Tibial nerve (tissue), 4 donors: ENCODE results near the gene CLSTN3. TPM values are rescaled to one million over a fixed set of nuclear protein-coding genes. Genes with fewer than 3 reads are reported as not detected.

Experiments
- DNase-seq, 2 donors: peaks; one replicate each; pipeline ENCODE4 v3.0.0-alpha.2; 2019; ENCODE audit warnings: low spot score in 2 of 2
- H3K27ac ChIP-seq, 4 donors: fragments of 200-600 bp; sonication (generic) in 3 of 4; one replicate each; pipeline ENCODE4 v1.5.1; 2017 to 2019; ENCODE audit warnings: mild to moderate bottlenecking in 1 of 4
- H3K27me3 ChIP-seq, 2 donors: fragments of 200-600 bp; sonication (generic) in 1 of 2; one replicate each; pipeline versions ENCODE4 v1.5.1 to v1.6.0; 2017 to 2019
- H3K36me3 ChIP-seq, 3 donors: fragments of 200-600 bp; sonication (generic); one replicate each; pipeline ENCODE4 v1.5.1; 2018 to 2019
- H3K4me1 ChIP-seq, 4 donors: fragments of 200-600 bp; sonication (generic) in 3 of 4; one replicate each; pipeline ENCODE4 v1.5.1; 2017 to 2019
- H3K4me3 ChIP-seq, 4 donors: fragments of 200-600 bp; sonication (generic) in 3 of 4; one replicate each; pipeline ENCODE4 v1.5.1; 2017 to 2019; ENCODE audit warnings: mild to moderate bottlenecking in 1 of 4, moderate library complexity in 1 of 4
- H3K9me3 ChIP-seq, 4 donors: fragments of 200-600 bp; sonication (generic) in 3 of 4; one replicate each; pipeline ENCODE4 v1.5.1; 2017 to 2019
- EP300 ChIP-seq, 2 donors: sonication (generic); formaldehyde crosslinking; IDR thresholded peaks; one replicate each; pipeline ENCODE4 v1.6.1; 2017; ENCODE audit warnings: antibody characterized with exemption in 2 of 2, mild to moderate bottlenecking in 1 of 2
- POLR2A ChIP-seq, 2 donors: fragments of 450-650 bp; IDR thresholded peaks; one replicate each; pipeline ENCODE4 v1.6.1; 2017; ENCODE audit warnings: antibody characterized with exemption in 2 of 2, mild to moderate bottlenecking in 2 of 2, moderate library complexity in 2 of 2
- WGBS, 2 donors: methylation state at CpG; one replicate each; pipeline ENCODE4 v1.1.5; 2018; 5-methylcytosine and 5-hydroxymethylcytosine counted together
- total RNA-seq, 4 donors: library from RNA; depleted of rRNA; stranded (reverse); fragments of >200 nt; gene quantifications; one replicate each; pipeline ENCODE4 v1.1.0, GENCODE V29; 2016
- TF ChIP-seq, protein P1 (sequence below), 5 experiments: fragments of 200-600 bp in 3 of 5; fragments of 450-650 bp in 2 of 5; sonication (generic) in 3 of 5; IDR thresholded peaks; one replicate each; pipeline ENCODE4 v1.5.1; 2016 to 2019; ENCODE audit warnings: antibody characterized with exemption in 5 of 5, mild to moderate bottlenecking in 3 of 5, moderate library complexity in 2 of 5

CLSTN3 gene
- total RNA-seq, 4 donors from 2014 or later, result 40.0 to 112 (median 79.6) TPM

DNA sequence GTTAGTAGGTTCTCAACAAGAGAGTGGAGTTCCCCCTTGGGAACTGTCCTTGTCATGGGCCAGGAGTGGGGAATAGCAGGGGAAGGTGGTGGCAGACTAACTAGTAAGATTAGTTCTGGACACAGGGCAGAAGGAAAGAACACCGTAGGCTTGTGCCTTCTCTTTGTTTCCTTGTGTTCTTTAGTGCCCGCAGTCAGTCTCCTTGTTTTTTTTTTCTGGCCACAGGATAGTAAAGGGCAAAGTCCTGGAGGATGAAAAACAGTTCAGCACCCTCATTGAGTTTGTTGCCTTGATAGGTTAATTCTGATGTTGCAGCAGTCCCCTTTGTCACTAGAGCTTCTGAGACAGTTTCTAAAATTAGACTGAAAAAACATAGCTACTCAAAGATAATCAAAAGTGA lies 67.7 kb downstream of the CLSTN3 start:
- no peaks in the 10 kb centered on the region for H3K27me3 ChIP-seq
- DNase-seq, result no peak
- TF ChIP-seq POLR2A (IDR thresholded peaks at IDR 0.05), result no peak
- no peak for TF ChIP-seq EP300 (IDR thresholded peaks at IDR 0.05)
- TF ChIP-seq, protein P1, sequence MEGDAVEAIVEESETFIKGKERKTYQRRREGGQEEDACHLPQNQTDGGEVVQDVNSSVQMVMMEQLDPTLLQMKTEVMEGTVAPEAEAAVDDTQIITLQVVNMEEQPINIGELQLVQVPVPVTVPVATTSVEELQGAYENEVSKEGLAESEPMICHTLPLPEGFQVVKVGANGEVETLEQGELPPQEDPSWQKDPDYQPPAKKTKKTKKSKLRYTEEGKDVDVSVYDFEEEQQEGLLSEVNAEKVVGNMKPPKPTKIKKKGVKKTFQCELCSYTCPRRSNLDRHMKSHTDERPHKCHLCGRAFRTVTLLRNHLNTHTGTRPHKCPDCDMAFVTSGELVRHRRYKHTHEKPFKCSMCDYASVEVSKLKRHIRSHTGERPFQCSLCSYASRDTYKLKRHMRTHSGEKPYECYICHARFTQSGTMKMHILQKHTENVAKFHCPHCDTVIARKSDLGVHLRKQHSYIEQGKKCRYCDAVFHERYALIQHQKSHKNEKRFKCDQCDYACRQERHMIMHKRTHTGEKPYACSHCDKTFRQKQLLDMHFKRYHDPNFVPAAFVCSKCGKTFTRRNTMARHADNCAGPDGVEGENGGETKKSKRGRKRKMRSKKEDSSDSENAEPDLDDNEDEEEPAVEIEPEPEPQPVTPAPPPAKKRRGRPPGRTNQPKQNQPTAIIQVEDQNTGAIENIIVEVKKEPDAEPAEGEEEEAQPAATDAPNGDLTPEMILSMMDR (IDR thresholded peaks at IDR 0.05), result no peak
- H3K4me1 ChIP-seq, result no peaks in the 10 kb centered on the region
- WGBS, 2 donors, result 69 to 77% methylated on average over 2 of the region's 2 CpGs
- no peak overlapping the region for H3K27ac ChIP-seq
- no peak overlapping the region for H3K4me3 ChIP-seq
- H3K9me3 ChIP-seq, result no peaks in the 10 kb centered on the region
- peaks cover 0 to 57% (median 11%) of the 10 kb centered on the region in 3 donors for H3K36me3 ChIP-seq

DNA sequence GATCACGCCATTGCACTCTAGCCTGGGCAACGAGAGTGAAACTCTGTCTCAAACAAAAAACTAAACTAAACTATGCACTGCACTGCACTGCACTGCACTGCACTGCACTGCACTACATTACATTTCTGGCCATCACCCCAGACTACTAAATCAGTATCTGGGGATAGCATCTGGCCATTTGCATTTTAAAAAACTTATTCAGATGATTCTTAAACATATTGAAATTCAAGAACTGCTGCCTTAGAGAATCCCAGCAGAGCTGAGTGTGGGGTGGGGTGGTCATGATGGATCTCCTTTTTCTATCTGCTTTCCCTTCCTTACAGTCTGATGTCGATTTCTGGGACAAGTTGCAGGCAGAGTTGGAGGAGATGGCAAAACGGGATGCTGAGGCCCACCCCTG lies 72.9 kb downstream of the CLSTN3 start:
- DNase-seq, result no peak
- 81 to 95% methylated on average over 4 of the region's 4 CpGs for WGBS, 2 donors

DNA sequence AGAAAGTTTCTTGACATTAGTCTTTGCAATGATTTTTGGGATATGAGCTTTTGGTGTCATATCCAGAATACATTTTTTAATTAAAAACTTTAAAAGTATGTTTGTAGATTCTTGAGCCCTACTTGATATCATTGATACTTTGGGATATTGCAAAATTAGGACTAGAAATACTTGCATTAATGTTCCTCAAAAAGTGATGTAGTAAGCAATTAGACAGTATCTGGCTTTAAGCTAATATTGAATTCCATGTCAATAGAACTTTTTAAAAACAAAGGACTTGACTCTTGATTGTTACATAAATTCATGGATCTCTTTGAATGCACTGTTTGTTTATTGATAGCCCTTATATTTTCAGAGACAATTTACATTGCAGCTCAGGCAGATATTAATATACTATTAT lies 74.9 kb downstream of the CLSTN3 start:
- Histone ChIP-seq H3K4me1 (no peaks in the 10 kb centered on the region), H3K9me3 (peaks cover 0 to 8% (median 0%) of the 10 kb centered on the region in 4 donors), H3K27me3 (no peaks in the 10 kb centered on the region), H3K4me3 (no peak overlapping the region), H3K27ac (no peak overlapping the region), H3K36me3 (peaks cover 5 to 94% (median 36%) of the 10 kb centered on the region in 3 donors)
- DNase-seq, result no peak
- TF ChIP-seq POLR2A (IDR thresholded peaks at IDR 0.05) (no peak), EP300 (IDR thresholded peaks at IDR 0.05) (no peak)
- TF ChIP-seq, protein P1 (IDR thresholded peaks at IDR 0.05), result no peak

More for the DNA sequence above, 72.9 kb downstream of the CLSTN3 start:
- Histone ChIP-seq H3K27me3 (no peaks in the 10 kb centered on the region), H3K27ac (no peak overlapping the region), H3K4me3 (no peak overlapping the region), H3K4me1 (no peaks in the 10 kb centered on the region), H3K36me3 (peaks cover 0 to 84% (median 18%) of the 10 kb centered on the region in 3 donors), H3K9me3 (no peaks in the 10 kb centered on the region)
- TF ChIP-seq, protein P1 (IDR thresholded peaks at IDR 0.05), result no peak
- no peak for TF ChIP-seq POLR2A (IDR thresholded peaks at IDR 0.05)
- no peak for TF ChIP-seq EP300 (IDR thresholded peaks at IDR 0.05)

DNA sequence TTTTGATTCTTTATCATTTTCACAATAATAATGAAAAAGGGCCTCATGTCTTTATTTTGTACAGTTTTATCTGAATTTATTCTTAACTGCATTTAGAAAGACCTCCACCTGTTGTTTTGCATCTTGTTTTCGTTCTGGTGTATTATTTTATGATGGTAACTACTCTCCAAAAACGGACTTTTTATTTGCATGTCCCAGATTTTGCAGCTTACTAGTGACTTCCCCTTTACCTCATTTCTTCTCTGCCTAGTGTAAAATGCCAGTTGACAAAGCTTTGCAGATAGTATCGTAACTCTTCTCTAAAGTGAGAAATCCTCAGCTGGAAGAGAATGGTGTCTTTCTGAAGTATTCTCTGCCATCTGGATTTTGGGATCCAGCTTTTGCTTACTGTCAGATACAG lies 76.5 kb downstream of the CLSTN3 start:
- H3K9me3 ChIP-seq, result peaks cover 0 to 23% (median 0%) of the 10 kb centered on the region in 4 donors
- 90 to 91% methylated on average over 3 of the region's 3 CpGs for WGBS, 2 donors
- DNase-seq, result no peak
- TF ChIP-seq EP300 (IDR thresholded peaks at IDR 0.05), result no peak
- TF ChIP-seq, protein P1 (IDR thresholded peaks at IDR 0.05), result no peak
- no peak for TF ChIP-seq POLR2A (IDR thresholded peaks at IDR 0.05)
- H3K4me3 ChIP-seq, result no peak overlapping the region
- H3K27ac ChIP-seq, result no peak overlapping the region
- no peaks in the 10 kb centered on the region for H3K4me1 ChIP-seq
- no peaks in the 10 kb centered on the region for H3K27me3 ChIP-seq
- peaks cover 5 to 100% (median 37%) of the 10 kb centered on the region in 3 donors for H3K36me3 ChIP-seq

DNA sequence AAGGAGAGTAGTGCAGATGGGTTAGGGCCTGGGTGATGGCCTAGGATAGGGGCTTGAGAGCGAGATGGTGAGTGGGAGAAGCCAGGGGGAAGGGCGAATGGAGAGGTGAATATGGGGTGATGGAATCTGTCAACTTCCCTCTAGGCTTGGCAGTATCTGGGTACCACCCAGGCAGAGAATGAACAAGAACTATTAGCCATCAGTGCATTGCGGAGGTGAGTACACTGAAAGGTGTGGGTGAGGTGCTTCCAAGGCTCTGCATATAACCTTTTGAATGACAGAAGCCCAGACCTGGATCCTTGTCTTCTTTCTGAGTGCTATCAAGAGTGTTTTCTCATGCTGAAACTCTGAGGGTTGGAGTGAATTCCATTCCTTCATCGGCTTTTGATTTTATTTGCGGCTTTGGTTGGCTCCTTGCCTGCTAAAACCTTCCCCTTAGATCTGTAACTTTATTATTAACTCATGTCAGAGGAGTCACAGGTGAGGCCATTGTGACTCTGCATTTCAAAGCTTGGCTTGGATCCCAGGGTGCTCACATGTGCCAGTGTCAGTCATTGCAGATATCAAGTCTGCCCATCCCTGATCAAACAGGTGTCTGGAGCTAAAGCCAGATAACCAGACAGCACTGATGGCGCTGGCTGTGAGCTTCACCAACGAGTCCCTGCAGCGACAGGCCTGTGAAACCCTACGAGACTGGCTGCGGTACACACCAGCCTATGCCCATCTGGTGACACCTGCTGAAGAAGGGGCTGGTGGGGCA lies 77.9 kb downstream of the CLSTN3 start:
- Histone ChIP-seq H3K36me3 (peaks cover 5 to 99% (median 30%) of the 10 kb centered on the region in 3 donors), H3K27me3 (no peaks in the 10 kb centered on the region), H3K4me3 (no peak overlapping the region), H3K27ac (no peak overlapping the region), H3K9me3 (peaks cover 0 to 32% (median 0%) of the 10 kb centered on the region in 4 donors), H3K4me1 (no peaks in the 10 kb centered on the region)
- 95 to 96% methylated on average over 10 of the region's 10 CpGs for WGBS, 2 donors
- TF ChIP-seq POLR2A (IDR thresholded peaks at IDR 0.05), result no peak
- TF ChIP-seq, protein P1 (IDR thresholded peaks at IDR 0.05), result no peak
- no peak for TF ChIP-seq EP300 (IDR thresholded peaks at IDR 0.05)
- DNase-seq, result no peak
